HG03039 (cell line): ENCODE results near the gene SEMA4F.

Source experiments
- ATAC-seq: cut with Tn5 transposase; IDR thresholded peaks from one replicate; pipeline ENCODE4 v1.9.1; 2021; ENCODE audit warnings: mild to moderate bottlenecking, moderate library complexity; ENCODE audit not compliant: unreplicated experiment

The SEMA4F gene

DNA sequence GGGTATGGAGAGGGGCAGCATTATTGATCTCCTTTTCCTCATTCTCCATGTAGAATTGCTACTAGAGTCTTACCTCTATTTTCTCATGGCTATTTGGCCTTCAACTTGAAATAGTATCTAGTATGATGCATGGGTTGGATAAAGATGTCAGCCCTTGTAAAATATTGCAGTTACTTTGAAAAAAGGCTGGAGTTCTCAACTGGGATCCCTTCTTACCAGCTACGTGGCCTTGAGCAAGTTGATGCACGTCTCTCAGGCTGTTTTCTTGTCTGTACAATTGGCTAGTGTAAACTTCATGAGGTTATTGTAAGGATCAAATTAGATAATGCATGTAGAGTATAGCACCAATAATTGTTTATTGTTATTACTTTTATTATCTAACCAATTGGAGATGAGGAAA lies 50.2 kb downstream of the SEMA4F start:
- no peak for ATAC-seq

DNA sequence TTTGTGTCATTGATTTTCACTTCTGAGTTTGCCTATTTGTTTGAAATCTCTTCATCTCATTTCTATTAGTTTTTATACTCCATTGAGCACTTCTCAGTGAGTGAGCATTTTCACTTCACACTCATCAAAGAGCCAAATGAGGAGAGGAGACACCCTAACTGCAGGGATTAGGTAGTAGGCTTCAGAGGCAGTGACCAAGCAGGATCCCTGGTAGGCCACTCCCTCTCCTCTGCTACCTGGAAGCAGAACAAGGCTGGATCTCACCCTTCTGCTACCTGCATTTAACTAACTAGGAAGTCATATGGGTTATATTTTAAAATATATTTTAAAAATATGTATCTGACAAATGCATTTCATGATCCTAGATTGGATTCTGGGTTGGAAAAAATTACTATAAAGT lies 52.7 kb downstream of the SEMA4F start:
- ATAC-seq: no peak

DNA sequence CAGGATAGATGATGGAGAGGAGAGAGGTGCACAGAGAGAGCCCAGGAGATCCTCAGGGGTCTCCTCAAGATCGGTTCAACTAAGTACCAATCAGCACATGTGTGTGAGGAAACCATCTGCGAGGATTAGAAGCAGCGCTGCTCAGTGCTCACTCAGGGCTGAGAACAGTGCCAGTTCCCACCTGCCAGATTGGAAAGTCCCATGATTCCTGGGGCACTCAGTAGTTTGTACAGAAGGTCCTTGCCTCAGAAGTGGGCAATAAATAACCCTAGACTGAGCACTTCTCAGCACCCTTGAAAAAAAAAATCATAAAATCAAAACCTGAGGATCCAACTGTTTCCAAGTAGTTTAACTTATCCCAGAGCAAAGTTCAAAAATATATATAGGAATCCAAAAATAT lies 53.8 kb downstream of the SEMA4F start:
- ATAC-seq: no peak

DNA sequence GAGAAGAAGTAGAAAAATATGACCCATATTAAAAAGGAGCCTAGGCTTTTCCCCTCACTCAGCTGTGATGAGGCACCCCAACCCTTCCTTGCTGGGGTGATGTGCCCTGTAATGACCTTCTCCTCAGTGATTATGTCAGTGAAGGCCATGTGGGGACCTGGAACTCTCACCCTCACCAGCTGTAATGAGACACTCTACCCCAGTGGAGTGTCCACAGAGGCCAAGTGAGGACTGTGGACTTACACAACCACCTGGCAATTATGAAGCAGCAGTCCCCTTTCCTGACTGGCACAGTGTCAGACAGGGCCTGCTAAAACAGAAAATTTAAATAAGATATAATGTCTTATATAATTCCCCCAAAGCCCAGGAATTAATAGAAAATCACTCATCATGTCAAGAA lies 54.2 kb downstream of the SEMA4F start:
- ATAC-seq: no peak

DNA sequence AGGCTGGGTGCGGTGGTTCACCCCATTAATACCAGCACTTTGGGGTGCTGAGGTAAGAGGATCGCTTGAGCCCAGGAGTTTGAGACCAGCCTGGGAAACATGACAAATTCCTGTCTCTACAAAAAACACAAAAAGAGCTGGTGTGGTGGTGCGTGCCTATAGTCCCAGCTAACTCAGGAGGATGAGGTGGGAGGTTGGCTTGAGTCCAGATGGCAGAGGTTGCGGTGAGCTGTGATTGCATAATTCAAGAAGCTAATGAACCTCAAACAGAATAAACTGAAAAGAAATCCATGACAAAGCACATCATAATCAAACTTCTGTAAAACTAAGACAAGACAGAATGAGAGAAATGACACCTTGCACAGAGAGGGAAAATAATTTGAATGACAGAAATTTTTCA lies 54.8 kb downstream of the SEMA4F start:
- ATAC-seq: no peak

DNA sequence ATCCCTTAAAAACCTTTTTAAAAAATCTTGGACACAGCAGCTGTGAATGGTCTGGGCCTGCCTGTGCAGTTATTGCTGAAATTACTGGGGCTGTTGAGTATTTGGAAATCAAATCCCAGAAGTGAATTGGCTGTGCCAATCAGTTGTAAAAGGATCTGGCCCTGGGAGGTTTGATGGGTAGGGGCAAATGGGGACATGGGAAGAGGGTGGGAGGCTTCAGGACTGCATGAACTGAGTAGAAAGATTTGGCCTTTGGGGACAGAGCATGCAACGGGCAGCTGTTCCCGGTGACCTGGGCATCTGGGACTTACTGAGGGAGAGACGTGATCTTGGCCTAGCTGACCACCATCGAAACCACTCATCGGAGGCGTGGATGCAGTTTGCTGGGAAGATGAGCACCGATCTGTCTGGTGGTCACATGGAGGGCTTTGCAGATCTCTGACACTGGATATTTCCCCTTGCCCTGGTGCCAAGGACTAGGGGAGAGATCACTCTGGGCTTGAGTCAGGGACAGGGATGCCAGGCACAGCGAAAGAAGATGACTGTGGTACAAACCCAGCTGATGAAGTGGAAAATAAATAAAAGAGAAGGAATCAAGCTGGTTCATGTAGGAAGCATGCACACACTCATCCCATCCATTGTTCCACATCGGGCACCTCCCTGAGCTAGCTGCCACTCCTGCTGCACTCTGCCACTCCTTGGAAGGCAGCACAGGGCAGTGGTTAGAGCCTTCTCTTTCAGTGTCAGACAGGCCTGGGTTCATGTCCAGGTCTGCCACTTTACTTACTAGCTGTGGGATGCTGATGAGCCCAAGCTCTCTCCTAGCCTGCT lies 58.4 kb downstream of the SEMA4F start:
- ATAC-seq: no peak

DNA sequence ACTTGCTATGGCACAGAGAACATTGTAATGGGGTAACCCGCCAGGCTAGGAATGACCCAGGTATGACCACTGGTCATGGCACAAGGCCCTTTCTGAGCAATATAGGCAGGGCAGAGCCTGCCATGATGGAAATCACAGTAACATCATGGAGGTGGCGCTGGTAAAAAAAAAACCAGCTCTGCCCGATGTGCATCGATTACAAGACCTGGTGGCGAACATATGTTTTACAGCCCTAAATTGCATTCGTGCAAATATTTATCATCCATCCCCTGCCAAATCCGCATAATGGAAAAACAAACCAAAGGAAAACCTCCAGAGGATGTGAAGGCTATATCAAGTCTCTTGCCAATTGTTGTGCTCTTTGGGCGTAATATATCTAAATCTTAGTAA lies 60.6 kb downstream of the SEMA4F start:
- no peak for ATAC-seq

DNA sequence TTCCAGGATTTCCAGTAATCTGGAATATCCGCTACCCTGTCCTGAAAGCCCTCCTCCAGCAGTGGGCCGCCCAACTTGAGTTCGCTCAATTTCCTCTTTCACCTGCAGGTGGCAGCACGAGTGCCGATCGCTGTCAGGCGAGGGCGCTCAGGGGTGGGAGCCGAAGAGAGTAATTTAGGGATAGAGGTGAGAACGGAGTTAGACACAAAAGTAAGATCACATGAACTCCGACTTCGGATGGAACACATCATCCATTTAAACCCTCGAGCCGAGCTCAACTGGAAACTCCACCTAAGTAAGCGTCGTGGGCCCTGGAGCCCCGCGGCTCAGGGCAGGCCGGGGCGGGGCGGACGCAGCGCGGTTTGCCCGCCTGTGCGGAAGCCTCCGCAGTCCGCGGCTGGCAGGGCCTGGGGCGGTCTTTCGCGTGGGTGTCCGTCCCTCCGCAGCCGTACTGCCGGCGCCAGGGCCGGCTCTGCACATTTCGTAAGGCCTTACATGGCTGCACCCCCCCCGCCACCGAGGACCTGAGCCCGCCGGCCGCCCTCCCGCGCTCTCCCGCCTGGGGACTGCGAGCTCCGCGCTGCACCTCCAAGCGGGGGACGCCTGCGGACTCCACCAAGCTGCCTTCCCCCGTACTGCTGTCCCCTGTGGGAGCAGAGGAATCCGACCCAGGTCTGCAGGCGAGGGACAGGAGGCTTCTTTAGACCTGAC lies 61.2 kb downstream of the SEMA4F start:
- ATAC-seq: peak; percentile 85

DNA sequence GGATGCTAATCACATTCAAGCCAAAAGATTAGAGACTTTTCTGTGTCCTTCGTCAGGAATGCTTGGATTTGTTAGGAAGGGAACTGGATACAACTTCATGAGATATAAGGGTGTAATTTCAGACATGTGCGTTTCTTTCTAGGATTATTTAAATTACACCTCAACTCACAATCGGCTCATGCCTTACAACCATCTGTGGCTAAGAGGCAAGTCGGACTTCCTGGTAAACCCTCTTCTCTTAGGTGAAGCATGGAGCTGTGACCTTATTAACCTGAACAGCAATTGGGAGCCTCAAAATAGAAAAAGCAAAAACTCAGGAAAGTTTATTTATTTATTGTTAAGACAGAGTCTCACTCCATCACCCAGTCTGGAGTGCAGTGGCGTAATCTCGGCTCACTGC lies 61.8 kb downstream of the SEMA4F start:
- no peak for ATAC-seq

DNA sequence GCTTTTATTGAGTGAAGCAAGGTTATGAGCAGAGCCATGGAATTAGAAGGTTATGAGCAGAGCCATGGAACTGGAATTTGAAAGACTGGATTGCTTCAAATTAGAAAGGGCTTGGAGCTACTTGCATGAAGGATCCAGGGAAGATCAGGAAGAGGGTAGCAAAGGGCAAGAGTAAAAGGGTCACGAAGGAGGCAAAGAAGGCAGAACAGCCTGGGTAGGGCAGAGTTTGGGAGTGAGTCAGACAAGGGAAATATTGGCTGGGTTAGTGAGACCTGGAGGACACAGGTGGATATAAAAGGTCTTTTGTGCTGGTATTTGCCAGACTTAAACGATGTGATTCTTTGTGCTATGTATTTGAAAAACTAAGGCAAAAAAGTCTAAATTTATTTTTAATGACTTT lies 65.0 kb downstream of the SEMA4F start:
- ATAC-seq: no peak

DNA sequence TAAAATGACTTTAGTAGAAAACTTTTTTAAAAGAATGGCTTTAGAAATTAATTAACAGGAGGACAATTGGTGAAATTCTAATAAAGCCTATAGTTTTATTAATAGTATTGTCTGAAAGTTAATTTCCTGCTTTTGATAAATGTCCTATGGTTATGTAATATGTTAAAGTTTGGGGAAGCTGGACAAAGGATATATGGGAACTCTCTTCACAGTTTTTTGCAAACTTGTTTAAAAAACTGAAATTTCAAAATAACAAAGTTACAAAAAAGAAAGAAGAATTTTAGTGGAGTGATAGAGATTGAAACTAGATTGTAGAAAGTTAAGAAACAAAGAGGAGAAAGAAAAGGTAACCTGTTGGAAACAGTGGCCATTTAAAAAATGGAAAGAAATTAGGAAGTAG lies 67.3 kb downstream of the SEMA4F start:
- no peak for ATAC-seq

DNA sequence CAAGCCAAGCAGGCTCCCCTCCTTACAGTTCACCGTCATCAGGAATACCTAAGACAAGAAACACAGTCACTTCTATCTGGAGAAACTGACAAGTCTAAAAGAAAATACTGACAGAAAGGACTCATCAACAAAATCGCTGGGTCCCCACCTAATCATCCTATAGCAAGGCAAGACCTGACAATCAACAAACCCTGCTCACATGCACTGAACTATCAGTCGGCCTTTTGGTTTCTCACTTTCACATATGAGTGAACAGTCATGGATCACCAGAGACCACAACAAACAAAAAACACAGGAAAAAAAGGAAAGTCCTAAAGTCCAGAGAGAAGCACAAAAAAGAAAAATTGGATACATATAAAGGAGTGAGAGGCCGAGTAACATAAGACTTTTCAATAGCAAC lies 70.4 kb downstream of the SEMA4F start:
- ATAC-seq: no peak

DNA sequence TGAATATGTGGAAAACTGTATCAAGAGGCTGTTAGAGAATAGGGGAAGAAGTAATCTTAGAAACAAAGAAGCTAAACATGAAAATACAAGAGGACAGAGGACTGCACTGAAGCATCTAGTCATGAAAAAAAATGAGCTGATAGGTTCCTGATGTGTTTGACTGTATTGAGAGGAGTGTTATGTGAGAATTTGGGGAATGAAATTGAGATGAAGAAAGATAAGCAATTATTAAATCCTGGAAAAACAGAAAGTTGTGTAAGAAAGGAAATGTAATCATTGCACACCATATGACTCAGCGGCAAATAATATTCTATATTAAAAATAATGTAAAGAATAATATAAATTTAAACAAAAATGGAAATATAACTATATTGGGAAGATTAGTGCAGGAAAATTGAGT lies 71.2 kb downstream of the SEMA4F start:
- no peak for ATAC-seq

DNA sequence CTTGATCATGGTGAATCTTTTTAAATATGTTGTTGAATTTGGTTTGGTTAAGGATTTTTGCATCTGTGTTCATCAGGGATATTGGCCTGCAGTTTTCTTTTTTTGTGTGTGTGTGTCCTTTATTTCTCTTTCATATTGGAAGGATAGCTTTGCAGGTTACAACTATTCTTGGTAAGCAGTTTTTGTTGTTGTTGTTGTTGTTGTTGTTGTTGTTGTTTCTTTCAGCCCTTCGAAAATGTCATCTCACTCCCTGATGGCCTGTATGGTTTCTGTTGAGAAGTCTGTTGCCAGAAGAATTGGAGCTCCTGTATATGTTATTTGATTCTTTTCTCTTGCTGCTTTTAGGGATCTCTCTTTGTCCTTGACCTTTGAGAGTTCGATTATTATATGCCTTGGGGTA lies 74.8 kb downstream of the SEMA4F start:
- ATAC-seq: no peak

DNA sequence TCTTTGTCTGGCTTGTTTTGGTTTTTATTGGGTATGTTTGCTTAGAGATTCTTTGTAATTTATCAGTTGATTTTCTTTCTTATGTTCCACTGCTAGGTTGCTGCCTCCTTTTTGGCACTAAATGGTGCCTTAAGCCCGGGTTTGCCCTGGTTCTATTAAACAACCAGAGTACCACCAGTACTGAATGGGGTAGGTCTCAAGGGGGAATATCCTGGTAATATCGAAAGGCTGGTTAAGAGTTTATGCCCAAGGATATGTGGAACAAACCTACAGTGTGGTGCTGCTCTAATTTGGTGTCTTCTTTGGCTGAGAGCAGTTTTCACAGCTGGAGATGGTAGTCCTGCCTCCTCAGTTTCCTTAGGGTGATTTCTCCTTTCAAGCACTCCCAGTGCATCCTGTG lies 76.5 kb downstream of the SEMA4F start:
- no peak for ATAC-seq
